ENCODE measurements around the gene CNOT1.

The CNOT1 gene

GRCh38 chr16:58515871-58516767, 113.5 kb downstream of the CNOT1 start:
- no peak for DNase-seq

- peak; percentile 60 for DNase-seq
Observed at GRCh38 chr16:58515125-58515870, 114.3 kb downstream of the CNOT1 start, which contains the start of gene SETD6. TSS of gene SETD6 (plus strand) at chr16:58515517. CDS start at chr16:58515538, 21 bp downstream.

- peak; percentile 17 for DNase-seq
Observed at GRCh38 chr16:58513874-58514273, 115.8 kb downstream of the CNOT1 start.

GRCh38 chr16:58511933-58512815, 117.5 kb downstream of the CNOT1 start:
- DNase-seq = peak; percentile 49

- no peak for DNase-seq
Observed at GRCh38 chr16:58510776-58511628, 118.6 kb downstream of the CNOT1 start.

- DNase-seq = no peak
Observed at GRCh38 chr16:58510097-58510775, 119.4 kb downstream of the CNOT1 start.

GRCh38 chr16:58509256-58510096, 120.2 kb downstream of the CNOT1 start:
- DNase-seq = no peak

GRCh38 chr16:58508671-58509251, 120.9 kb downstream of the CNOT1 start:
- no peak for DNase-seq

- no peak for DNase-seq
Observed at GRCh38 chr16:58507963-58508670, 121.5 kb downstream of the CNOT1 start.

GRCh38 chr16:58507195-58507962, 122.2 kb downstream of the CNOT1 start:
- DNase-seq = no peak

- no peak for DNase-seq
Observed at GRCh38 chr16:58506241-58507194, 123.1 kb downstream of the CNOT1 start.

GRCh38 chr16:58503863-58504688, 125.5 kb downstream of the CNOT1 start:
- DNase-seq = no peak

- no peak for DNase-seq
Observed at GRCh38 chr16:58503166-58503862, 126.3 kb downstream of the CNOT1 start.

- no peak for DNase-seq
Observed at GRCh38 chr16:58502217-58502921, 127.3 kb downstream of the CNOT1 start.

Measured in HCEC 1CT (cell line).